Heart right ventricle (tissue), 16 donors: ENCODE measurements around the gene ERCC2. TPM values are rescaled to one million over a fixed set of nuclear protein-coding genes. Genes with fewer than 3 reads are reported as not detected.

ENCODE experiments used
- ATAC-seq, 8 donors: fragments of 200-7000 bp; cut with Tn5 transposase; one replicate each; pipeline ENCODE4 v1.9.1; 2020; ENCODE audit warnings: mild to moderate bottlenecking in 8 of 8, moderate library complexity in 8 of 8, moderate number of reproducible peaks in 1 of 8
- DNase-seq, 2 donors: peaks; one replicate each; pipeline ENCODE4 v3.0.0-alpha.2; 2020
- H3K27ac ChIP-seq, 10 donors: fragments of 200-600 bp; sonication (generic) in 2 of 10; one replicate each; pipeline versions ENCODE4 v1.5.0 to v1.8.0; 2020 to 2022; ENCODE audit warnings: mild to moderate bottlenecking in 3 of 10
- H3K27me3 ChIP-seq, 7 donors: fragments of 200-600 bp; one replicate each; pipeline ENCODE4 v1.8.0; 2021 to 2022; ENCODE audit warnings: mild to moderate bottlenecking in 2 of 7
- H3K36me3 ChIP-seq, 9 donors: fragments of 200-600 bp; sonication (generic) in 1 of 9; one replicate each; pipeline versions ENCODE4 v1.5.0 to v1.8.0; 2020 to 2022; ENCODE audit warnings: mild to moderate bottlenecking in 2 of 9
- H3K4me1 ChIP-seq, 9 donors: fragments of 200-600 bp; sonication (generic) in 1 of 9; one replicate each; pipeline versions ENCODE4 v1.5.0 to v1.8.0; 2020 to 2022; ENCODE audit warnings: mild to moderate bottlenecking in 4 of 9
- H3K4me3 ChIP-seq, 10 donors: fragments of 200-600 bp; sonication (generic) in 2 of 10; one replicate each; pipeline versions ENCODE4 v1.5.0 to v1.8.0; 2020 to 2022; ENCODE audit warnings: mild to moderate bottlenecking in 7 of 10, moderate library complexity in 2 of 10
- H3K9me3 ChIP-seq, 11 donors: fragments of 200-600 bp in 10 of 11; sonication (generic) in 2 of 11; one replicate each; pipeline versions ENCODE4 v1.5.0 to v1.8.0; 2013 to 2022; ENCODE audit warnings: mild to moderate bottlenecking in 2 of 11, control low read depth in 1 of 11, moderate library complexity in 1 of 11
- WGBS, 2 donors: extraction: QIAGEN DNeasy Blood & Tissue Kit; methylation state at CpG; one replicate each; pipeline ENCODE4 v1.1.7; 2013; ENCODE audit warnings: inconsistent platforms in 1 of 2; 5-methylcytosine and 5-hydroxymethylcytosine counted together
- intact Hi-C, 10 donors: fragments of 100-400 bp; cut with DNase I; formaldehyde crosslinking; loops; one replicate each; pipeline versions ENCODE4 v1.11.1 to v1.14.2; 2022
- polyA plus RNA-seq, 2 donors: library from polyadenylated mRNA; stranded (reverse); fragments of 200-250 nt; gene quantifications; one replicate each; pipeline ENCODE4 v1.2.3, GENCODE V29; 2013
- total RNA-seq, 10 donors: library from RNA; stranded (reverse); fragmentation: NEBNext Ultra II Directional in 3 of 10; extraction: Animal tissue kit (Norgen Biotek cat#: 25700) in 3 of 10; gene quantifications; one replicate each; pipeline versions ENCODE4 v1.2.1 to v1.2.4, GENCODE V29; 2021 to 2023
- TF ChIP-seq, protein P1 (sequence below), 9 donors: fragments of 200-600 bp; sonication (generic) in 2 of 9; IDR thresholded peaks; one replicate each; pipeline versions ENCODE4 v1.5.0 to v1.8.0; 2021 to 2022; ENCODE audit warnings: antibody characterized with exemption in 9 of 9, mild to moderate bottlenecking in 5 of 9, moderate library complexity in 1 of 9
- donor health status: Arrhythmogenic right ventricular cardiomyopathy.
- donor health status: ischemic (EF 13 %, LVEDD 7.1; RV severe dilation, severe dysfunction).
- donor health status: healthy with polysubstance abuse.
- donor health status: DM: no; HTN: yes; CAD: no.
- donor health status: DM: no; HTN: no; CAD: no.
- donor health status: ischemic (EF 25% LVEDD 6.9; RV normal size, moderate dysfunction).
- donor health status: ischemic (EF 25% LVEDD 5.7; RV mildly dilated, moderate dysfunction).
- donor health status: healthy.
- donor health status: DM: yes; HTN: yes; CAD: no.
- donor health status: Ischemic cardiomyopathy.
- donor health status: ischemic (EF 35%, LVEDD 5.7; RV mildly dilated, moderate dysfunction).
- donor health status: nonischemic (EF 11% LVEDD 7.7; RV severe dilation, severe dysfunction).
- donor health status: DM: yes; HTN: yes; CAD: no.
- donor health status: PGD.
- donor health status: ischemic (EF 29% LVEDD 5.4; RV normal size, mild dysfunction).
- donor health status: nonischemic (EF 23%, LVEDD 6.1; RV moderate dilation, normal function).

ERCC2 gene
- total and polyA plus RNA-seq, 12 donors = 6.5 to 15.2 (median 13.7) TPM

- ATAC-seq (peak in 7 of 8 donors; percentile 5 to 45 (median 35)), DNase-seq (peak; percentile 68 to 70)
- H3K27me3 ChIP-seq = peaks cover 0 to 32% (median 0%) of the 10 kb centered on the region in 7 donors
- H3K4me3 ChIP-seq = peak overlapping the region; percentile 55 to 99 (median 72)
- H3K27ac ChIP-seq = peak overlapping the region; percentile 86 to 97 (median 94)
- no peaks in the 10 kb centered on the region for H3K9me3 ChIP-seq
- WGBS, 2 donors = 21 to 26% methylated on average over 25 of the region's 25 CpGs
- H3K36me3 ChIP-seq = peaks cover 0 to 9% (median 0%) of the 10 kb centered on the region in 9 donors
- TF ChIP-seq, protein P1, sequence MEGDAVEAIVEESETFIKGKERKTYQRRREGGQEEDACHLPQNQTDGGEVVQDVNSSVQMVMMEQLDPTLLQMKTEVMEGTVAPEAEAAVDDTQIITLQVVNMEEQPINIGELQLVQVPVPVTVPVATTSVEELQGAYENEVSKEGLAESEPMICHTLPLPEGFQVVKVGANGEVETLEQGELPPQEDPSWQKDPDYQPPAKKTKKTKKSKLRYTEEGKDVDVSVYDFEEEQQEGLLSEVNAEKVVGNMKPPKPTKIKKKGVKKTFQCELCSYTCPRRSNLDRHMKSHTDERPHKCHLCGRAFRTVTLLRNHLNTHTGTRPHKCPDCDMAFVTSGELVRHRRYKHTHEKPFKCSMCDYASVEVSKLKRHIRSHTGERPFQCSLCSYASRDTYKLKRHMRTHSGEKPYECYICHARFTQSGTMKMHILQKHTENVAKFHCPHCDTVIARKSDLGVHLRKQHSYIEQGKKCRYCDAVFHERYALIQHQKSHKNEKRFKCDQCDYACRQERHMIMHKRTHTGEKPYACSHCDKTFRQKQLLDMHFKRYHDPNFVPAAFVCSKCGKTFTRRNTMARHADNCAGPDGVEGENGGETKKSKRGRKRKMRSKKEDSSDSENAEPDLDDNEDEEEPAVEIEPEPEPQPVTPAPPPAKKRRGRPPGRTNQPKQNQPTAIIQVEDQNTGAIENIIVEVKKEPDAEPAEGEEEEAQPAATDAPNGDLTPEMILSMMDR (IDR thresholded peaks at IDR 0.05) = peak in 8 of 9 donors; percentile 14 to 63 (median 51)
- H3K4me1 ChIP-seq = peaks cover 7 to 65% (median 51%) of the 10 kb centered on the region in 9 donors
- intact Hi-C loops = no loop called here
Measured at GRCh38 chr19:45403781-45404556, 33.6 kb upstream of the ERCC2 start.

DNA sequence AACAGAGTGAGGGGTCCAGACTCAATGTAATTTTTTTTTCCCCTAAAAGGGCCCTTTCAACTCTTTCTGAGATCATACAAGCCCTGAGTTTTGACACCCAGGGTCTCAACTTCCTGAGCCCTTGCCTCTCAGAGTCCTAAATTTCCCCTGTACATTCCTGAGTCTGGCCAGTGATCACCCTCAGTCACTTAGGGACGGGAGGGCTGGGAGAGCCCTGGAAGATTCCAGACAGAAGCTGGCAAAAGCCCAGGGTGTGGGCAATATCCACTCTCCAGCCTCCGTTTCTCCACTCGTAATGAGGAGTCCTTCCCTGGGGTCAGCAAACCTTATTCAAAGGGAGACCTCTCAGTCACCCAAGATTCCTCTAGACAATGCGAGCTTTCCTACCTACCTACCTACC lies 32.9 kb upstream of the ERCC2 start:
- H3K27ac ChIP-seq = peak overlapping the region; percentile 86 to 97 (median 94)
- H3K4me1 ChIP-seq = peaks cover 10 to 72% (median 57%) of the 10 kb centered on the region in 9 donors
- no peak for ATAC-seq
- 41 to 57% methylated on average over 4 of the region's 4 CpGs for WGBS, 2 donors
- TF ChIP-seq, protein P1 (IDR thresholded peaks at IDR 0.05) = no peak
- intact Hi-C loops = no loop called here
- no peaks in the 10 kb centered on the region for H3K9me3 ChIP-seq
- peak overlapping the region in 9 of 10 donors; percentile 21 to 99 (median 67) for H3K4me3 ChIP-seq
- peaks cover 0 to 2% (median 0%) of the 10 kb centered on the region in 9 donors for H3K36me3 ChIP-seq
- H3K27me3 ChIP-seq = peaks cover 0 to 32% (median 0%) of the 10 kb centered on the region in 7 donors
- DNase-seq = no peak

DNA sequence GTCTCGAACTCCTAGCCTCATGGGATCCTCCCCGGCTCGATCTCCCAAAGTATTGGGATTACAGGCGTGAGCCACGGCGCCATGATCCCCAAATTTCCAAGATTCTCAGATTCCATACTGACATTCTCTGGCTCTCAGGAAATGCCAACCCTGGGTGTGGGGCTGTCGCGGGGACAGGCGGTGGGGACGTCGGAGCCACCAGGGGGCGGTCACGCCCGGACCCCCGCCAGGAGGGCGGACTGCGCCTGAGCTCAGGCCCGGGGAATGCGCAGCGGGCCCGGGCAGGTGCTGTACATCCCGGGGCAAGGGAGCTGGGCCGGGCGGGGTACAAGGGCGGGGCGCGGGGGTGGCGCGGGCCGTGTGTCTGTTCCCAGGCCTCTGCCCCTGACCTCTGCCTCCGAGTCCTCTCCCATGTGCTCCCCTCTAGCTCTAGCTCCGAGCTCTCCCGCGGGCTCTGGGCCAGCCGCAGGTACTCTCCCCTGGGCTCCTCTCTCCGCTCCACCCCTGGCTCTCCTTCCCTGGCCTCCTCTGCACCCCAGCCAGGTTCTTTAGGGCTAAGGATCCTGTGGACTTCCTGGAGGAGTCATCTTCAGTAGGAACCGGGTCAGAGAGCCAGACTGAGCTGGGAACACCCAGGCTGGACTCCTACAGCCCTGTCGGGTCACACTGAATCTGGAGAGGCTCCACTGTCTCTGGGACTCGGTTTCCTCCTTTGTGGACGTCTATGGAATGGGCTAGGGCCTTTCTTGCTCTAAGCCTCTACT lies 32.1 kb upstream of the ERCC2 start:
- DNase-seq (peak in 1 of 2 donors; percentile 63), ATAC-seq (peak in 4 of 8 donors; percentile 2 to 4 (median 3))
- WGBS, 2 donors = 19 to 24% methylated on average over 32 to 40 of the region's 40 CpGs
- Histone ChIP-seq H3K4me3 (peak overlapping the region in 9 of 10 donors; percentile 15 to 99 (median 66)), H3K4me1 (peaks cover 13 to 78% (median 56%) of the 10 kb centered on the region in 9 donors), H3K9me3 (no peaks in the 10 kb centered on the region), H3K27ac (peak overlapping the region; percentile 51 to 97 (median 94)), H3K36me3 (no peaks in the 10 kb centered on the region), H3K27me3 (peaks cover 0 to 39% (median 0%) of the 10 kb centered on the region in 7 donors)
- TF ChIP-seq, protein P1 (IDR thresholded peaks at IDR 0.05) = peak in 8 of 9 donors; percentile 45 to 75 (median 64)
- intact Hi-C loops = no loop called here

DNA sequence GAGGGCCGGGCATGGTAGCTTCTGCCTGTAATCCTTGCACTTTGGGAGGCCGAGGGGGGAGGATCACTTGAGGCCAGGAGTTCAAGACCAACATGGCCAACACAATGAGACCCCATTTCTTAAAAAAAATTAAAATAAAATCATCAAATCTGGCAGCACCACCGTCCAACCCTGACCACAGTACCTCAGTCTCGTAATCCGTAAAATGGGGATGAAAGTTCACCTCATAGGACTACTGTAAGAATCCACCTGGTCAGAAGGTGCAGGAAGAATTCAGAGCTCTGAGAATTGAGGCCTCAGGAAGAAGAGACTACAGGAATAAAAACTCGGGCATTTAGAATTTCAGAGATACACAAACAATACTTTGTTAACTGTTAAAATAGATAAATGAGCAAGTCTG lies 31.4 kb upstream of the ERCC2 start:
- TF ChIP-seq, protein P1 (IDR thresholded peaks at IDR 0.05) = no peak
- ATAC-seq (no peak), DNase-seq (no peak)
- Histone ChIP-seq H3K4me3 (peak overlapping the region in 1 of 10 donors; percentile 62), H3K9me3 (no peaks in the 10 kb centered on the region), H3K27ac (peak overlapping the region in 6 of 10 donors; percentile 86 to 97 (median 92)), H3K36me3 (peaks cover 0 to 4% (median 0%) of the 10 kb centered on the region in 9 donors), H3K4me1 (peaks cover 13 to 72% (median 50%) of the 10 kb centered on the region in 9 donors), H3K27me3 (peaks cover 0 to 45% (median 0%) of the 10 kb centered on the region in 7 donors)
- 92 to 97% methylated on average over 6 of the region's 6 CpGs for WGBS, 2 donors
- intact Hi-C loops = no loop called here
